NB4 (cell line): Measurements from ENCODE around the gene CYLD.
A peak's percentile ranks its signal among the peaks of the same experiment; 100 is the strongest.

Source experiments
- CTCF ChIP-seq: IDR thresholded peaks from one replicate; pipeline ENCODE4 v1.5.1; 2012; ENCODE audit warnings: low read depth, low read length
- MAX ChIP-seq: IDR thresholded peaks from 2 replicates; pipeline ENCODE4 v1.6.1; 2011; ENCODE audit warnings: low read depth, low read length
- MYC ChIP-seq: IDR thresholded peaks from 2 replicates; pipeline ENCODE4 v1.6.1; 2011; ENCODE audit warnings: low read depth, low read length
- POLR2A ChIP-seq: IDR thresholded peaks from 2 replicates; pipeline ENCODE4 v1.6.1; 2011; ENCODE audit warnings: mild to moderate bottlenecking; ENCODE audit not compliant: insufficient read length; ENCODE audit errors: extremely low read depth

GRCh38 chr16:50806099-50807062 is 64.5 kb downstream of the CYLD start:
- TF ChIP-seq POLR2A (no peak), MAX (no peak), CTCF (peak; percentile 95), MYC (no peak)
